CD8-positive, alpha-beta memory T cell (primary cell): Measurements from ENCODE around the gene CRYM. TPM values are rescaled to one million over a fixed set of nuclear protein-coding genes. Genes with fewer than 3 reads are reported as not detected.
"Not testable (repeated sequence)": the region's sequence is repeated elsewhere in the genome, so short reads cannot be mapped to it uniquely, and the experiment has no call there.

Experiments
- CTCF ChIA-PET: fragments of 350-600 bp; sonication (Branson Sonifier 250); formaldehyde crosslinking; loops from one replicate; lab custom pipeline; 2021; ENCODE audit warnings: antibody characterized with exemption; lab: Charles Lee
- POLR2A ChIA-PET: fragments of 350-600 bp; sonication (Branson Sonifier 250); formaldehyde crosslinking; loops from one replicate; lab custom pipeline; 2021; ENCODE audit warnings: antibody characterized with exemption; lab: Charles Lee
- DNase-seq, 5 donors: peaks; one replicate each; pipeline versions ENCODE4 v3.0.0 to v3.0.0-alpha.2; 2020 to 2022; ENCODE audit warnings: mixed read lengths in 1 of 5
- H3K27ac ChIP-seq: one replicate; pipeline ENCODE4 v1.7.0; 2013; ENCODE audit warnings: low read depth, mild to moderate bottlenecking, low read length, moderate library complexity
- H3K27me3 ChIP-seq: 2 replicates; pipeline ENCODE4 v1.7.0; 2013; ENCODE audit warnings: low read length, mild to moderate bottlenecking; ENCODE audit not compliant: insufficient read depth, poor library complexity, severe bottlenecking
- H3K36me3 ChIP-seq: 2 replicates; pipeline ENCODE4 v1.7.0; 2013; ENCODE audit warnings: mild to moderate bottlenecking, low read length, moderate library complexity; ENCODE audit not compliant: insufficient read depth
- H3K4me1 ChIP-seq: 2 replicates; pipeline ENCODE4 v1.7.0; 2013; ENCODE audit warnings: mild to moderate bottlenecking, low read length, moderate library complexity; ENCODE audit not compliant: insufficient read depth
- H3K4me3 ChIP-seq: 2 replicates; pipeline ENCODE4 v1.7.0; 2013; ENCODE audit warnings: mild to moderate bottlenecking, low read length
- H3K9me3 ChIP-seq: 2 replicates; pipeline ENCODE4 v1.7.0; 2013; ENCODE audit warnings: mild to moderate bottlenecking, low read length
- H3K27ac Mint-ChIP-seq, 8 donors: one replicate each; pipeline ENCODE4 v1.8.0; 2020 to 2021; ENCODE audit warnings: mixed read lengths in 8 of 8, mild to moderate bottlenecking in 6 of 8, inconsistent platforms in 3 of 8, moderate library complexity in 3 of 8
- H3K27me3 Mint-ChIP-seq, 2 donors: one replicate each; pipeline ENCODE4 v1.8.0; 2020 to 2021; ENCODE audit warnings: mixed read lengths in 2 of 2, mild to moderate bottlenecking in 1 of 2, moderate library complexity in 1 of 2
- H3K36me3 Mint-ChIP-seq, 3 donors: one replicate each; pipeline ENCODE4 v1.8.0; 2020 to 2021; ENCODE audit warnings: mixed read lengths in 3 of 3, inconsistent platforms in 1 of 3, mild to moderate bottlenecking in 1 of 3
- H3K4me1 Mint-ChIP-seq, 3 donors: one replicate each; pipeline ENCODE4 v1.8.0; 2020 to 2021; ENCODE audit warnings: mixed read lengths in 3 of 3, inconsistent platforms in 1 of 3, mild to moderate bottlenecking in 1 of 3
- H3K4me3 Mint-ChIP-seq, 7 donors: one replicate each; pipeline ENCODE4 v1.8.0; 2020 to 2021; ENCODE audit warnings: mixed read lengths in 7 of 7, mild to moderate bottlenecking in 6 of 7, moderate library complexity in 4 of 7, inconsistent platforms in 2 of 7
- H3K9me3 Mint-ChIP-seq, 5 donors: one replicate each; pipeline ENCODE4 v1.8.0; 2020 to 2022; ENCODE audit warnings: mixed read lengths in 5 of 5, mild to moderate bottlenecking in 3 of 5, moderate library complexity in 2 of 5, inconsistent platforms in 1 of 5
- polyA plus RNA-seq: library from polyadenylated mRNA; unstranded; fragments of 300-500 nt; fragmentation: Illumina TruSeq; gene quantifications from one replicate; pipeline ENCODE4 v1.2.3, GENCODE V29; 2021
- total RNA-seq, 2 experiments: library from RNA; stranded (reverse); gene quantifications; one replicate each; pipeline ENCODE4 v1.2.3, GENCODE V29; 2021

The CRYM gene
- total and polyA plus RNA-seq, 3 experiments from 2014 or later: not detected

- CTCF ChIA-PET: not testable (repeated sequence)
These were observed 29.9 kb downstream of the CRYM start for GRCh38 chr16:21248179-21248578.

DNA sequence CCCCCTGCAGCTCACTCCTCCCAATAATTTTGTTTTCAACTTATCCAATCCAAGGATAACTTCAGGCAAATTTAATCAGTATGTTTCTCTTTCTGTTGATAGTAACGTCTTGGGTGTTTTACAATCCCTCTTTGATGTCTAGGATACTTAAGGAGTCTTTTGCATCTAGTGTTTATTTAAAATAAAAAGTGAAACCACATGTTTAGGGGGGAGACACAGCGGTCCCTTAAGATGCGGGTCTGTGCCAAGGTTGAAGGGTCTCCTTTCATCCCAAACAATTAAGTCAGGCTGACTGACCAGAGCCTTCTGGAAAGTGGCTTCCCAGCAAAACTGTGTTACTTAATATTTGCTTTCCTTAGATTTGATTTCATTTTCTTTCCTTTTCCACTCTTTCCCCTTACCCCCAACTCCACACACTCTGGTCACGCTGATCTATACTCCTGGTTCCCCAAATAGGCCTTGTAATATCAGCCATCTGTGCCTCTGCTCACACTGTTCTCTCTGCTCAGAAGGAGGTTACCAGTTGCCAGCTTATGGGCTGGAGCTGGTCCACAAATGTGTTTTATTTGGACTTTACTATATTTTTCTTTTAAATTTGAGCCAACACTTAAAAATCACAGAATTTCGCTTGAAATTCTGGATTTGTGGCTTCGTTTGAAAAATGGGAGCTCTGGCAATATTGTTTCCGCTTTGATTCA is 33.4 kb downstream of the CRYM start:
- ChIA-PET CTCF (no interaction called here), POLR2A (no interaction called here)
- no peaks in the 10 kb centered on the region for H3K9me3 Mint-ChIP-seq
- H3K9me3 ChIP-seq: no peaks in the 10 kb centered on the region
- no peaks in the 10 kb centered on the region for H3K4me1 Mint-ChIP-seq
- no peaks in the 10 kb centered on the region for H3K36me3 Mint-ChIP-seq
- no peaks in the 10 kb centered on the region for H3K27me3 ChIP-seq
- no peaks in the 10 kb centered on the region for H3K4me1 ChIP-seq
- H3K27me3 Mint-ChIP-seq: peaks cover 7 to 33% of the 10 kb centered on the region in 2 donors
- H3K4me3 Mint-ChIP-seq: no peak overlapping the region
- DNase-seq: no peak
- no peaks in the 10 kb centered on the region for H3K36me3 ChIP-seq
- H3K27ac Mint-ChIP-seq: no peak overlapping the region
- H3K27ac ChIP-seq: no peak overlapping the region
- no peak overlapping the region for H3K4me3 ChIP-seq

More at GRCh38 chr16:21248179-21248578, 29.9 kb downstream of the CRYM start:
- H3K27me3 ChIP-seq, H3K36me3 Mint-ChIP-seq, POLR2A ChIA-PET, H3K4me3 Mint-ChIP-seq, H3K4me3 ChIP-seq, H3K27ac ChIP-seq, DNase-seq, H3K4me1 ChIP-seq, H3K36me3 ChIP-seq, H3K27ac Mint-ChIP-seq, H3K9me3 ChIP-seq, H3K4me1 Mint-ChIP-seq, H3K9me3 Mint-ChIP-seq: not testable (repeated sequence)
- peaks cover 15 to 41% of the 10 kb centered on the region in 2 donors for H3K27me3 Mint-ChIP-seq

DNA sequence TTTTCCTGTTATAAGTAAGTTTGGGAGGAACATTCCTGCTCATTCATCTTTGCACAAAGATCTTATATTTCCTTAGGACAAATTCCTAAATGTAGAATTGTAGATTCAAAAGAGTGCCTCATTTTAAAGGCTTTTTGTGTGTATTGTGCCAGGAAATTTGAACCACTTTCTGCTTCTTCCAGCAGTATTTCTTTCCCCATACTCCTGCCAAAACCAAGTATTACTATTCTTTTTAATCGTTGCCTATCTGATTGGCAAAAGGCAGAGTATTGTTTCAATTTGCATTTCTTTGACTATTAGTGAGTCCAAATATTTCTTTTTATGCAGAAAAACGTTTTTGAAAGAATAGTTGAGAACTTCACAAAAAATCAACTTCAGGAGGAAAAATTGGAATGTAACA is 35.3 kb downstream of the CRYM start:
- POLR2A ChIA-PET: no interaction called here
- CTCF ChIA-PET: no interaction called here

GRCh38 chr16:21239646-21240045 is 38.4 kb downstream of the CRYM start:
- H3K36me3 Mint-ChIP-seq: no peaks in the 10 kb centered on the region
- POLR2A ChIA-PET: no interaction called here
- CTCF ChIA-PET: no interaction called here
- no peaks in the 10 kb centered on the region for H3K4me1 Mint-ChIP-seq
- no peaks in the 10 kb centered on the region for H3K9me3 Mint-ChIP-seq
- Histone ChIP-seq H3K36me3 (no peaks in the 10 kb centered on the region), H3K27me3 (no peaks in the 10 kb centered on the region), H3K27ac (no peak overlapping the region), H3K4me1 (no peaks in the 10 kb centered on the region), H3K4me3 (no peak overlapping the region), H3K9me3 (no peaks in the 10 kb centered on the region)
- DNase-seq: no peak
- peaks cover 9 to 23% of the 10 kb centered on the region in 2 donors for H3K27me3 Mint-ChIP-seq
- no peak overlapping the region for H3K27ac Mint-ChIP-seq
- no peak overlapping the region for H3K4me3 Mint-ChIP-seq

More for the DNA sequence above, 35.3 kb downstream of the CRYM start:
- H3K27me3 ChIP-seq: no peaks in the 10 kb centered on the region
- H3K27ac Mint-ChIP-seq: no peak overlapping the region
- H3K4me1 ChIP-seq: no peaks in the 10 kb centered on the region
- no peak overlapping the region for H3K4me3 Mint-ChIP-seq
- H3K27me3 Mint-ChIP-seq: peaks cover 6 to 25% of the 10 kb centered on the region in 2 donors
- DNase-seq: no peak
- no peaks in the 10 kb centered on the region for H3K36me3 ChIP-seq
- no peaks in the 10 kb centered on the region for H3K4me1 Mint-ChIP-seq
- H3K9me3 Mint-ChIP-seq: no peaks in the 10 kb centered on the region
- no peak overlapping the region for H3K27ac ChIP-seq
- H3K4me3 ChIP-seq: no peak overlapping the region
- H3K36me3 Mint-ChIP-seq: no peaks in the 10 kb centered on the region
- no peaks in the 10 kb centered on the region for H3K9me3 ChIP-seq

GRCh38 chr16:21236831-21237230 is 41.3 kb downstream of the CRYM start:
- H3K36me3 ChIP-seq: no peaks in the 10 kb centered on the region
- DNase-seq: no peak
- H3K4me1 ChIP-seq: no peaks in the 10 kb centered on the region
- no peak overlapping the region for H3K27ac ChIP-seq
- Mint-ChIP-seq H3K36me3 (no peaks in the 10 kb centered on the region), H3K27me3 (peaks cover 4 to 25% of the 10 kb centered on the region in 2 donors), H3K9me3 (no peaks in the 10 kb centered on the region), H3K4me1 (no peaks in the 10 kb centered on the region), H3K27ac (no peak overlapping the region), H3K4me3 (no peak overlapping the region)
- no peaks in the 10 kb centered on the region for H3K27me3 ChIP-seq
- CTCF ChIA-PET: no interaction called here
- no peaks in the 10 kb centered on the region for H3K9me3 ChIP-seq
- POLR2A ChIA-PET: no interaction called here
- no peak overlapping the region for H3K4me3 ChIP-seq

GRCh38 chr16:21235199-21235585 is 42.9 kb downstream of the CRYM start:
- H3K27me3 Mint-ChIP-seq: peaks cover 4 to 36% of the 10 kb centered on the region in 2 donors
- POLR2A ChIA-PET: no interaction called here
- no peak for DNase-seq

DNA sequence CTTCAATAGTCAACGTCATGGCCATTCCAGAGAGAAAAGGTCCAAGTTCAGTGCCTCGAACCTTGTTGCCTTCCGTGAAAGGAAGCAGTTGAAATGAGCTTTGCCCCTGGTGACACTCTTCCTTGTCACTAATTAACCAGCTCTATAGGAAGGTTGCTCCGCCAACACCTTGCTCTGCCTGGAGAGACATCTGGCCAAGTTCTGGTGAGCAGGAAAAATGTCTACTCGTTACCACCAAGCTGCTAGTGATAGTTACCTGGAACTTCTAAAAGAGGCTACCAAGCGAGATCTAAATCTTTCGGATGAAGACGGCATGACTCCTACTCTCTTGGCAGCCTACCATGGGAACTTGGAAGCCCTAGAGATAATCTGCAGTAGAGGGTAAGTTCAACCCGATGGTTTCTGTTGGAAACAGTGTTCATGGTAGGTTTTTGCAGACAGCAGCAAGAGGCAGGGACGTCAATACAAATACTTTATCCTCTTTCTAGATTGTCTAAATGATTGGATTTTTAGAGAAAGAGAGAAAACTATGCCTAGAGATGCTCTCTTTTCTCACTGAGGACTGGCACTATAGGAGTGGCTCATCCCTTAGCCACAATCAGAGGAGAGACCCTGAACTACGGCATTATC is 44.5 kb downstream of the CRYM start, which contains the start of gene ANKS4B:
Gene ANKS4B (plus strand): TSS at position 179 of the 630 bp plus-strand sequence. CDS start 39 bp downstream, at position 218.
- CTCF ChIA-PET: no interaction called here
- Mint-ChIP-seq H3K27ac (no peak within 1 kb of the TSS), H3K4me3 (no peak within 1 kb of the TSS), H3K9me3 (no peaks in the 10 kb centered on the region), H3K27me3 (peaks cover 7 to 49% of the 10 kb centered on the region in 2 donors), H3K4me1 (no peaks in the 10 kb centered on the region), H3K36me3 (no peaks in the 10 kb centered on the region)
- H3K27ac ChIP-seq: no peak within 1 kb of the TSS
- no peaks in the 10 kb centered on the region for H3K27me3 ChIP-seq
- H3K36me3 ChIP-seq: no peaks in the 10 kb centered on the region
- no peaks in the 10 kb centered on the region for H3K9me3 ChIP-seq
- no peaks in the 10 kb centered on the region for H3K4me1 ChIP-seq
- POLR2A ChIA-PET: no interaction called here
- DNase-seq: no peak
- H3K4me3 ChIP-seq: no peak within 1 kb of the TSS

More at GRCh38 chr16:21235199-21235585, 42.9 kb downstream of the CRYM start:
- no peaks in the 10 kb centered on the region for H3K9me3 Mint-ChIP-seq
- CTCF ChIA-PET: no interaction called here
- Histone ChIP-seq H3K9me3 (no peaks in the 10 kb centered on the region), H3K4me3 (no peak overlapping the region), H3K27me3 (no peaks in the 10 kb centered on the region), H3K36me3 (no peaks in the 10 kb centered on the region), H3K4me1 (no peaks in the 10 kb centered on the region), H3K27ac (no peak overlapping the region)
- H3K4me1 Mint-ChIP-seq: no peaks in the 10 kb centered on the region
- H3K36me3 Mint-ChIP-seq: no peaks in the 10 kb centered on the region
- H3K27ac Mint-ChIP-seq: no peak overlapping the region
- H3K4me3 Mint-ChIP-seq: no peak overlapping the region

DNA sequence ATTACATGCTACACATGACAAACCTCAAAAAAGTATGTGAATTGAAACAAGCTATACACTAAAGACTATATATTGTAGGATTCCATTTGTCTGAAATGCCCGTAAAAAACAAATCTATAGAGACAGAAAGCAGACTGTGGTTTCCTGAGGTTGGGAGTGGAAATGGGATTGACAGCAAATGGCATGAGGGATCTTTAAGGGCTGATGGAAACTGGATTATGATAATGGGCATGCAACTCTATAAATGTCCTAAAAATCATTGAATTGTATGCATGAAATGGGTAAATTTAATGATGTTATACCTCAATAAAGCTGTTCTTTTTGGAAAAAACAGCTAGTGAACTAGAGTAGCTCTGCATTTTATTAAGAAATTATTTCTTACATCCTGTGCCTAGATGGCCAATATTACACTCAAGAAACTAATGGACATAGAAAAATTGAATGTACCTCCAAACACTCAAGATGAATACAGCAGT is 45.0 kb downstream of the CRYM start:
- Mint-ChIP-seq H3K9me3 (no peaks in the 10 kb centered on the region), H3K27ac (no peak overlapping the region), H3K27me3 (peaks cover 11 to 53% of the 10 kb centered on the region in 2 donors), H3K36me3 (no peaks in the 10 kb centered on the region), H3K4me1 (no peaks in the 10 kb centered on the region), H3K4me3 (no peak overlapping the region)
- no peaks in the 10 kb centered on the region for H3K36me3 ChIP-seq
- H3K4me1 ChIP-seq: no peaks in the 10 kb centered on the region
- H3K9me3 ChIP-seq: no peaks in the 10 kb centered on the region
- no peaks in the 10 kb centered on the region for H3K27me3 ChIP-seq
- no peak overlapping the region for H3K27ac ChIP-seq
- POLR2A ChIA-PET: no interaction called here
- no peak for DNase-seq
- CTCF ChIA-PET: no interaction called here
- no peak overlapping the region for H3K4me3 ChIP-seq
